NCI-H187 (cell line): ENCODE data around the gene CRLF2.
A peak's percentile ranks its signal among the peaks of the same experiment; 100 is the strongest.
"Not testable (repeated sequence)": the region's sequence is repeated elsewhere in the genome, so short reads cannot be mapped to it uniquely, and the experiment has no call there.

Experiments used
- DNase-seq, 2 experiments: peaks; one replicate each; lab custom pipeline; 2025; lab: John Stamatoyannopoulos, UW

CRLF2 gene

GRCh38 chrX:1212532-1212931 is at the start of gene CRLF2:
CRLF2 (minus strand) TSS chrX:1212649; CDS start chrX:1212634, 15 bp downstream.
- DNase-seq, result no peak

DNA sequence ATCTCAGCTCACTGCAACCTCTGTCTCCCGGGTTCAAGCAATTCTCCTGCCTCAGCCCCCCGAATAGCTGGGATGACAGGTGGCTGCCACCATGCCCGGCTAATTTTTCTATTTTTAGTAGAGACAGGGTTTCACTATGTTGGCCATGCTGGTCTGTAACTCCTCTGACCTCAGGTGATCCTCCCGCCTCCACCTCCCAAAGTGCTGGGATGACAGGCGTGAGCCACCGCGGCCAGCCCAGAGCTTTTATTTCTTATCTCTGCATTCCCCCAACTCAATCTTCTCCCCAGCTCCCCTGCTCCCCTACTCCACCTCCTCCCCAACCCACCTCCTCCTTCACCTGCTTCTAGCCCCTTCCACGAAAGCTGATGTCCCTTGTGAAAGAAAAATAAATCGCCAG is 49.3 kb upstream of the CRLF2 start:
- DNase-seq, result not testable (repeated sequence)

GRCh38 chrX:1261285-1261684 is 48.8 kb upstream of the CRLF2 start:
- no peak for DNase-seq

DNA sequence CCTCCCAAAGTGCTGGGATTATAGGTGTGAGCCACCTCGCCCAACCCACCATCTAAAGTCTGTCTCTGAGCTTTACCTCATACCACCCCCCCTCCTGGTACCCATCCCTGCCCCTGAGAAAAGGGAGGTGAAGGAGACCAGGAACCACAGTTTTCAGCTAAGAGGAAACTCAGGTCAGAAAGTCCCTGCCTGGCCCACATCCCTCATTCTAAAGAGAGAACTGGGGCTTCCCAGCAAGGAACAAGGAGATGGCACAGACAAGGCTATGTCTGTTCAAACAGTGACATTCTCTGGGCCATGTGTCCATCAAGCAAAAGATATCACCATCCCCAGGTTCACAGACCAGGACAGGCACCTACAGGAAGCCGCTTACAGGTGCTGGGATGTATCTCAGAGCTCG is 40.4 kb upstream of the CRLF2 start:
- no peak for DNase-seq

DNA sequence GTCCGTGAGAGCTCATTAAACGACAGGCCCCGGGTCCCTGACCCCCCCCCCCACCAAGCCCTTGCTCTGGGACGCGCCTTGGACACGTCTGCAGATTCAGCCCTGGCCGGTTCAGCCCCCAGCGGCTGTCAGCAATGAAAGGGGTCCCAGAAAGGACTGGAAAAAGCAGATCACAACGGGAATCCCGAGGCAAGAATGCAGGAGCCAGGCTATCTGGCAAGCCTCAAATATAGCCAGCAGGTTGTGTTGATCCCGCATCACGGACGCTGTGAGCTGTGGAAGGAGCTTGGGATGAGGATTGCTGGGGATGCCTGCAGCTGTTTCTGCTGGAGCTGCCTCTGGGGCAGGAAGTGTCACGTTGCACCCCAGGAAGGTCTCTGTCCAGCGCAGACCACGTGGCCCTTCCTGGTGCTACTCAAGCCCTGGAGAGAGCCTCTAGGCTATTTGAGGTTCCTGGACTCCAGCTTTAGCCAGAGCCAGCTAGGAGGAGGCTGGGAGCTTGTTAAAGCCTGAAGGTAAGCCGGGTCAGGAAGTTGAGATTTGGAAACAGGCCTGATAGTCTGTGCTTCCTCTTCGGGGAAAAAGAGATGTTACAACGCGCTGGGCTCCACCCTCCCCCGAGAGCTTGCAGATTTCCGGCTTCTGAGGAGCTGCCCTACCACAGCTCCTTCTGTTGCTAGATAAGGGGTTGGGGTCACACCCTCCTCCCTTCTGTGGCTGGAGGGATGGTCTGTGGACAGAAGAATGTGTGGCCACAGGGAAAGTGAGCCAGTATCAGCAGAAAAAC is 36.8 kb upstream of the CRLF2 start:
- DNase-seq, result no peak

DNA sequence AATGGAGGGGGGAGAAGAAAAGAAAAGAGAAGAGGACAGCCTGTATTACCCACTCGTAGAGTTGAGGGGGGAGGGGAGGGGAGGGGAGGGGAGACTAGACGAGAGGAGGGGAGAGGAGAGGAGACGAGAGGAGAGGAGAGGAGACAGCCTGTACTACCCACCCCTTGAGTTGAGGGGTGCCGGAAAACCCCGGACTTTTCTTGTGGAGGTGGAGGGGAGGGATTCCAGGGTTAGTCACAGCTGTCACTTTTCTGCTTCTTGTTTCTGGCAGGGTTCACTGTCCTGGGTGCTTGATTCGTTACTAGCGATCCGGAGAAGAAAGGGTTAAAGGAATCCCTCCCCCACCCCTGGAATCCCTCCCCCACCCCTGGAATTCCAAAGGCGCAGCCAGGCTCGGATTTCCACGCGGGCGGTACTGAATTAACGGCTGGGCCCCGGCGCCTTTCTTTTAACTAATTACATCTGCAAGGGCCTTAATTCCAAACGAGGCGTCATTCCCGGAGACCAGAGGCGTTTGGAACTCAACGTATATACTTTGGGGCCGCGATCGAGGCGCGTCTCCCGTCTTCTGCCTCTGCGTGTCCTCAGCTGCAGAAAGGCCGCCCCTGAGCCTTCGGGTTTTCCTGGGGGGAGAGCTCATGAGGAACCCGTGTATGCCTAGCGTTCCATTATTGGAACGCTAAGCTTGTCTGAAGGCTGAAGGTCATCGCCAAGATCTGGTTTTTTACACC is 36.0 kb upstream of the CRLF2 start:
- DNase-seq, result no peak

DNA sequence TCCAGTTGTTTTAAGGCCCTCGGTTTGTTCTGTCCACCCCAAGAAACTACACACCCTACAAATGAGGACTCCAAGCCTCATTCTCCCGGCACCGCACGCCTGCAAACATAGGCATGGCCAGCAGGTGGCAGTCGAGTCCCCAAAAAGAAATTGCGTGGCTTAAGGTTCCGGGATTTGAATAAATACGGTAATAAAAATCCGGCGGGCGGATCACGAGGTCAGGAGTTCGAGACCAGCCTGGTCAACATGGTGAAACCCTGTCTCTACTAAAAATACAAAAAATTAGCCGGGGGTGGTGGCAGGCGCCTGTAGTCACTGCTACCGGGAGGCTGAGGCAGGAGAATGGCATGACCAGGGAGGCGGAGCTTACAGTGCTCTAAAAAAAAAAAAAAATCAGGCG is 34.4 kb upstream of the CRLF2 start:
- peak in 1 of 2 experiments; percentile 2 for DNase-seq

GRCh38 chrX:1244164-1245076 is 32.0 kb upstream of the CRLF2 start:
- no peak for DNase-seq

DNA sequence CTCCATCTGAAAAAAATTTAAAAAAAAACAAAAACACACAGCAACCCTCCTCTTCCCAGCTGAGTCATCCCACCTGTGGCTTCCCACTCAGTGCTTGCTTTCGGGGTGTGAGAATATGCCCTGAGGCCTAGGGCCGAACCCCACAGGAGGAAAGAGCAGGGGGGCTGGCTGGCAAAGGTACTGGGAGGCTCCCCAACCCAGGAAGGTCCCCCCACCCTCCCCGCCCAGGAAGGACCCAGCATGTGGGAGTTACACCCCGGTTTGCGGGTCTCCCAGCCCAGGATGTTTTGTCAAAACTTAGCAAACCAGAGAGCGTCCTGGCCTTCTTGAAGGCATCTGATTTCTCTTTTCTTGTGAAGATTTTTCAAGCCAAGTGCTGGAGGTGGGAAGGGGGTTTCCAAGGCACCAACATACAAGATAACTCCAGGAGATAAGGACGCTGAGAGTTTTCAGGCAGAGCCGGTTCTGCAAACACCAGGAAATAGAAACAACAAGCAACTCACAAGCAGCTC is 30.5 kb upstream of the CRLF2 start:
- DNase-seq, result no peak

GRCh38 chrX:1240551-1240950 is 28.1 kb upstream of the CRLF2 start:
- DNase-seq, result not testable (repeated sequence)

DNA sequence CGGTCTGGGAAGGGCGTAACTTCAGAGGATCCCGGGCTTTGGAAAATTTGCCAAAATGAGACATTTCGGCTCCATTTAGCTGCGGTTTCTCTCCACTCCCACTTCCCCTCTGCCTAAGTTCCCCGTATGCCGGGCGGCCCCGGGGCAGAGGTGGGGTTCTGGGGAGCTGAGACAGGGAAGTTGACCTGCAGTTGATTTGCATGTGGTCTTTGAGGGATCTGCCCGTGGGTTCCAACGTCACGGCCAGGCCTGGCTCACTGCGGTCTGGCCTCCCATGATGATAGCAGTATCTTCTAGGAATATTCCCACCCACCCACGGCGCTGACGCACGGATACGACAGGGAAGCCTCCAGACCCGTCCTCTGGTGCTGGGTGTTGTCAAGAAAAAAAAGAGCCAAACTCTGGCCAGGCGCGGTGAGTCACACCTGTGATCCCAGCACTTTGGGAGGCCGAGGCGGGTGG is 27.3 kb upstream of the CRLF2 start:
- DNase-seq, result no peak

- DNase-seq, result no peak
Observed at GRCh38 chrX:1231850-1232465, 19.5 kb upstream of the CRLF2 start.

DNA sequence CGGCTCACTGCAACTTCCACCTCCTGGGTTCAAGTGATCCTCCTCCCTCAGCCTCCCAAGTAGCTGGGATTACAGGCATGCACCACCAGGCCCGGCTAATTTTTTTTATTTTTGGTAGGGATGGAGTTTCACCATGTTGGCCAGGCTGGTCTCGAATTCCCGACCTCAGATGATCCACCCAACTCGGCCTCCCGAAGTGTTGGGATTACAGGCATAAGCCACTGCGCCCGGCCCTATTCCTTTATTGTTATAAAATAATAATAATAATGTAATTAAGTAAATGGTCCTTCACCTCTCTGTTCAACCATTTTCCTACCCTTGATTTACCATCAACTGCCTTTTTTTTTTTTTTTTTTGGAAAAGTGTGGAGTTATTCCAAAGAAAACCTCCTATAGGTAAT is 15.7 kb upstream of the CRLF2 start:
- DNase-seq, result not testable (repeated sequence)

DNA sequence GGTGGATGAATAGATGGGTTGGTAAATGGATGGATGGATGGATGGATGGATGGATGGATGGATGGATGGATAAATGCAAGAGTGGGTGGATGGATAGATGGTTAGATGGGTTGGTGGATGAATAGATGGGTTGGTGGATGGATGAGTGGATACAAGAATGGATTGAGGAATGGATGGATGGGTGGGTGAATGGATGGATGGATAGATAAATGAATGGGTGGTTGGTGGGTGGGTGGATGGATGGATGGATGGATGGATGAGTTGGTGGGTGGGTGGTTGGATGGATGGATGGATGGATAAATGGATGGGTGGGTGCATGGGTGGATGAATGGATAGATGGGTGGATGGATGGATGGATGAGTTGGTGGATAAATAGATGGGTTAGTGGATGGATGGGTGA is 13.8 kb upstream of the CRLF2 start:
- no peak for DNase-seq

GRCh38 chrX:1224954-1225353 is 12.5 kb upstream of the CRLF2 start:
- DNase-seq, result no peak

GRCh38 chrX:1223242-1223600 is 10.8 kb upstream of the CRLF2 start:
- no peak for DNase-seq

- no peak for DNase-seq
Observed at GRCh38 chrX:1222531-1223241, 10.2 kb upstream of the CRLF2 start.

DNA sequence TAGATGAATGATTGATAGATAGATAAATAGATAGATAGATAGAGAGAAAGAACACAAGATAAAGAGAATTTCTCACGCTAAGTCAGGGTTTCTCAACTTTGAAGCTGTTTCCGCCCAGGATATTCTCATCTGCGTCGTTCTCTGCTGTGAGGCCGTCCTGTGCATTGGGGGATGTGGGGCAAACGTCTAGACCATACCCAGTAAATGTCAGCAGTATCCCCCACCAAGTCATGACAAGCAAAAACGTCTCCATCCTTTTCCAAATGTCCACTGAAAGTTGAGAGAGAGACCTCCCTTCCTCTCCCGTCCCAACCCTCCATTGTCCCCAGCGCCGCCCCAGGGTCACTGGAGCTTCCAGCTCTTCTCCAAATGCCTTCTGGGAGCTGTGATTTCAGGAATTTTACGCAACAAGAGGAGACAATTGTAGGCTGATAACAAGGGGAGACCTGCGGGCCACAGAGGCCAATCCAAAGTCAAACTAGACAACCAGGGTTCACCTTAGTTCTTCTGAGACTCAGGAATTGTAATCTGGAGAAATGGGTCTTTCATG is 8.9 kb upstream of the CRLF2 start:
- no peak for DNase-seq

DNA sequence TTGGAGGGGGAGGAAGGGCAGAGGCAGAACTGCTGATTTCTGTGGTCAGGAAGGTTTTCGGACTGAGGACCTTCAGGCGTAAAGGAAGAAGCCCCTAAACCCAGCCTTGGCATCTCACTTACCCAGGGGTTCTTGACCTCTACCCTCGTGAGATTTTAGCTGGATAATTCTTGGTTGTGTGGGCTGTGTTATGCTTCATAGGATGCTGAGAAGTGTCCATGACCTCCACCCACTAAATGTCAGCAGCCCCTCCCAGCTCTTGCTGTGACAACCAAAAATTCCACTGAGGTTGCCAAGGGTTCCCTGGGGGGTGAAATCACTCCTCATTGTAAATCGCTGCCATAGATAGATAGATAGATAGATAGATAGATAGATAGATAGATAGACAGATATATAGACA is 5.8 kb upstream of the CRLF2 start:
- DNase-seq, result no peak

DNA sequence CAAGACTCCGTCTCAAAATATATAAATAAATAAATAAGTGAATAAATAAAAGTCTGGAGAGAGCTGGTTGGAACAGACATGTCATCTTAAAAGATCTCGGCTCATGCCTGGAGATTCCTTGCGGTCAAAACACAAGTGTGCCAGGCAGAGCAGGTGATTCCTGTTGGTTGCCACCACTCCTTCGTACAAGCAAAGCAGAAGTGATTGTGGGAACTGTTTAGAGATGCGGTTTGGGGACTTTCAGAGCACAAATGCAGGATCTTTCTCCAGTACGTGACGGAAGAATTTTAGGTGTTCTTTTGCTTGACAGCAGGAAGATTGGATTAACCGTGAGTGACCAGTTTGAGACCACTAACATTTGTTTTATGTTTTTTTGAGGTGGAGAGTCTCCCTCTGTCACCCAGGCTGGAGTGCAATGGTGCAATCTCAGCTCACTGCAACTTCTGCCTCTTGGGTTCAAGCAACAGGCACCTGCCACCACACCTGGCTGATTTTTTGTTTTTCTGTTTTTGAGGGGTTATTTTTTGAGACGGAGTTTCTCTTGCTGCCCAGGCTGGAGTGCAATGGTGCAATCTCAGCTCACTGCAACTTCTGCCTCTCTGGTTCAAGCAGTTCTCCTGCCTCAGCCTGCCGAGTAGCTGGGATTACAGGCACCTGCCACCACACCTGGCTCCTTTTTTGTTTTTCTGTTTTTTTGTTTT is 2.8 kb upstream of the CRLF2 start:
- DNase-seq, result no peak
